ENCODE data around the gene SP3.

The SP3 gene

DNA sequence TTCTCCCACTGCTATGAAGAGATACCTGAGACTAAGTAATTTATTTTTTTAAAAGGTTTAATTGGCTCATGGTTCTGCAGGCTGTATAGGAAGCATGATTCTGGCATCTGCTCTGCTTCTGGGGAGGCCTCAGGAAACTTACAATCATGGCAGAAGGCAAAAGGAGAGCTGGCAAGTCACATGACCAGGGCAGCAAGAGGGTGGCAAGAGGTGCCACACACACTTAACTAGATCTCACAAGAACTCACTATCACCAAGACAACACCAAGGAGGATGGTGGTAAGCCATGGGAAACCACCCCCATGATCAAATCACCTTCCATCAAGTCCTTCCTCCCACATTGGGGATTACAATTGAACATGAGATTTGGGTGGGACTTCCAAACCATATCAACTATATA, 38.3 kb downstream of the SP3 start:
- no peaks in the 10 kb centered on the region for H3K4me1 ChIP-seq (ENCODE audit: insufficient read depth, insufficient read length)
- TF ChIP-seq YY1 (IDR thresholded peaks at IDR 0.05; ENCODE audit: insufficient read depth, insufficient read length) (no peak), SUZ12 (IDR thresholded peaks at IDR 0.05; ENCODE audit: extremely low read depth, insufficient read depth, insufficient read length) (no peak), ZNF274 (IDR thresholded peaks at IDR 0.05; ENCODE audit: low read depth, low read length) (no peak)
- H3K36me3 ChIP-seq (ENCODE audit: insufficient read depth, insufficient read length, low read length), result peaks cover 22% of the 10 kb centered on the region
- no peak overlapping the region for H3K9ac ChIP-seq (ENCODE audit: insufficient read length, low read depth)
- H3K27me3 ChIP-seq (ENCODE audit: insufficient read depth, insufficient read length), result no peaks in the 10 kb centered on the region
- no peak overlapping the region for H3K4me3 ChIP-seq (ENCODE audit: insufficient read length, low read depth)
- H3K9me3 ChIP-seq (ENCODE audit: insufficient read depth, low read length), result no peaks in the 10 kb centered on the region
- DNase-seq (ENCODE audit: low read depth, low spot score), result no peak

DNA sequence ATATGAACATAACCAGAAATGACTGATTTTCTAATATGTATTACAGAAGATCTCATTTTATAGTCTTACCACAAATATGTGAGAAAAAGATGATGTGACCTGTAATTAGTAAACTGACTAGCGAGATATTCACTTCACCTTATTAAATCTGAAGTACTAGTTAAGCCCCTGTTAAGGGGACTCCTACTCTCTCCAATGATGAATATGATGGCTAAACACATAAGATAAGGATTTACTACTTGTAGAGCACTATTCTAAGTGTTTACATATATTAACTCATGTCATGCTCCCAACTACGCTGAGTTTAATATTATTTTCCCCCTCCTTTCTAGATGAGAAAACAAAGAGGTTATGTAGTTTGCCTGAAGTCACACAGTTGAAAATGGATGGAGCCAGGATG, 40.9 kb downstream of the SP3 start:
- DNase-seq (ENCODE audit: low read depth, low spot score), result no peak
- H3K36me3 ChIP-seq (ENCODE audit: insufficient read depth, insufficient read length, low read length), result peaks cover 14% of the 10 kb centered on the region
- TF ChIP-seq SUZ12 (IDR thresholded peaks at IDR 0.05; ENCODE audit: extremely low read depth, insufficient read depth, insufficient read length) (no peak), YY1 (IDR thresholded peaks at IDR 0.05; ENCODE audit: insufficient read depth, insufficient read length) (no peak), ZNF274 (IDR thresholded peaks at IDR 0.05; ENCODE audit: low read depth, low read length) (no peak)
- H3K27me3 ChIP-seq (ENCODE audit: insufficient read depth, insufficient read length), result no peaks in the 10 kb centered on the region
- no peaks in the 10 kb centered on the region for H3K9me3 ChIP-seq (ENCODE audit: insufficient read depth, low read length)
- no peaks in the 10 kb centered on the region for H3K4me1 ChIP-seq (ENCODE audit: insufficient read depth, insufficient read length)
- H3K9ac ChIP-seq (ENCODE audit: insufficient read length, low read depth), result no peak overlapping the region
- no peak overlapping the region for H3K4me3 ChIP-seq (ENCODE audit: insufficient read length, low read depth)

- DNase-seq (ENCODE audit: low read depth, low spot score), result no peak
- TF ChIP-seq YY1 (IDR thresholded peaks at IDR 0.05; ENCODE audit: insufficient read depth, insufficient read length) (no peak), ZNF274 (IDR thresholded peaks at IDR 0.05; ENCODE audit: low read depth, low read length) (no peak), SUZ12 (IDR thresholded peaks at IDR 0.05; ENCODE audit: extremely low read depth, insufficient read depth, insufficient read length) (no peak)
- Histone ChIP-seq H3K36me3 (ENCODE audit: insufficient read depth, insufficient read length, low read length) (peaks cover 18% of the 10 kb centered on the region), H3K27me3 (ENCODE audit: insufficient read depth, insufficient read length) (no peaks in the 10 kb centered on the region), H3K4me1 (ENCODE audit: insufficient read depth, insufficient read length) (no peaks in the 10 kb centered on the region), H3K9me3 (ENCODE audit: insufficient read depth, low read length) (no peaks in the 10 kb centered on the region), H3K9ac (ENCODE audit: insufficient read length, low read depth) (no peak overlapping the region), H3K4me3 (ENCODE audit: insufficient read length, low read depth) (no peak overlapping the region)
Measured at GRCh38 chr2:173922760-173923159, 42.4 kb downstream of the SP3 start.

GRCh38 chr2:173922068-173922467, 43.1 kb downstream of the SP3 start:
- H3K4me3 ChIP-seq (ENCODE audit: insufficient read length, low read depth), result no peak overlapping the region
- DNase-seq (ENCODE audit: low read depth, low spot score), result no peak
- H3K9ac ChIP-seq (ENCODE audit: insufficient read length, low read depth), result no peak overlapping the region
- peaks cover 25% of the 10 kb centered on the region for H3K36me3 ChIP-seq (ENCODE audit: insufficient read depth, insufficient read length, low read length)
- no peaks in the 10 kb centered on the region for H3K9me3 ChIP-seq (ENCODE audit: insufficient read depth, low read length)
- H3K4me1 ChIP-seq (ENCODE audit: insufficient read depth, insufficient read length), result no peaks in the 10 kb centered on the region
- no peaks in the 10 kb centered on the region for H3K27me3 ChIP-seq (ENCODE audit: insufficient read depth, insufficient read length)
- TF ChIP-seq YY1 (IDR thresholded peaks at IDR 0.05; ENCODE audit: insufficient read depth, insufficient read length) (no peak), SUZ12 (IDR thresholded peaks at IDR 0.05; ENCODE audit: extremely low read depth, insufficient read depth, insufficient read length) (no peak), ZNF274 (IDR thresholded peaks at IDR 0.05; ENCODE audit: low read depth, low read length) (no peak)

DNA sequence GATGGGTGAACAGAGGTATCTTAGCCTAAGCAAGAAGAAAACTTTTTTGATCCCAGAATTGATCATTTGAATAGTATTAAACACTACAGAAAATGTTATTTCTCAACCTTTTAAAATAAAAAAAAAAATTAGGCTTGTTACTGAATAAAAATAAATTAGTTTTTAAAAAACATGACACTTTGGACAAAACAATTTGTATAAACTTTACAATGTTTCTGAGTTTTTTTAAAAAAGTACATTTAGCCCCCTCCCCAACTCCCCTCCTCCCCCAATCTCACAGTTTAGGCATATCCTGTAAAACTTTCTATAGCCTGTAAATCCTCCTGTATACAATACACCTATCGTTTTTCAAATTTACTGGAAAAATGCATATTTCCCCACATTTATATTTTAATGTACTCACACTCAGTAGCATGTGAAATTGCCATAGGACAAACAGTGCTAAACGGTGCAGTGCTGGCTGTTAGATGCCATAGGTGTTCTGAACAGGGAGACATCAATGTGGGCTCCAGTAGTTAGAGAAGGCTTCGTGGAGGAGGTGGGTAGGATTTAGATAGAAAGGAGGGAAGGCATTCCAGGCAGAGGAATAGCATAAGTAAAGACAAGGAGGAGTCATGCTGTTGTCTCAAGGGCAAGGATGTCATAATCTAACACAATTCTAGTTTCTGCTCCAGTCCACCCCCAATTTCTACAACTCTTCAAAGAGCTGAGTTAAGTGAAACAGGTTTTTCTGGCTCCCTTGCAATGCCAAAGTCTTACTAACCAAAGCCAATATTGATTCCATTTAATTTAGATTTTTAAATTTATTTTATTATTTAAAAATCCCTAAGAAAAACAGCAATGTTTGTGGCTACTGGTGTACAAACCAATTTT, 50.9 kb downstream of the SP3 start:
- H3K9me3 ChIP-seq (ENCODE audit: insufficient read depth, low read length), result no peaks in the 10 kb centered on the region
- H3K4me3 ChIP-seq (ENCODE audit: insufficient read length, low read depth), result no peak overlapping the region
- H3K4me1 ChIP-seq (ENCODE audit: insufficient read depth, insufficient read length), result no peaks in the 10 kb centered on the region
- no peak overlapping the region for H3K9ac ChIP-seq (ENCODE audit: insufficient read length, low read depth)
- peaks cover 62% of the 10 kb centered on the region for H3K36me3 ChIP-seq (ENCODE audit: insufficient read depth, insufficient read length, low read length)
- DNase-seq (ENCODE audit: low read depth, low spot score), result no peak
- no peaks in the 10 kb centered on the region for H3K27me3 ChIP-seq (ENCODE audit: insufficient read depth, insufficient read length)
- TF ChIP-seq ZNF274 (IDR thresholded peaks at IDR 0.05; ENCODE audit: low read depth, low read length), result no peak
- TF ChIP-seq SUZ12 (IDR thresholded peaks at IDR 0.05; ENCODE audit: extremely low read depth, insufficient read depth, insufficient read length), result no peak
- TF ChIP-seq YY1 (IDR thresholded peaks at IDR 0.05; ENCODE audit: insufficient read depth, insufficient read length), result no peak

DNA sequence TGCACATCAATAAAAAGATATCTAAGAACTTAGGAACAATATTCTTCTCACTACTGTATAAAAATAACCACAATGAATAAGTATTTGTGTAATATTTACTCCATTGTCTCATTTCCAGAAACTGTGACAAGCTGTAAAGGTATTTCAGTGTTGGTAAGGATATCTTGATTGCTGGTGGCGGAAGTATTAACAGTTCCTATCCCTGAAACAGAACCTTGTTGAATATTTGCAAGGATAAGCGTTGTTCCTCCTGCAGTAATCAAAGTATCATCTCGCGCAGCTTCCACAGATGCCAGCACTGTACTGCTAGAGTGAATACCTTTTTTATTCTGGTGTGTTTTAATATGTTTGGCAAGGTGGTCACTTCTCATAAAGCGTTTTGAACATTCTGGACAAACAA, 55.3 kb downstream of the SP3 start:
- H3K36me3 ChIP-seq (ENCODE audit: insufficient read depth, insufficient read length, low read length), result peaks cover 68% of the 10 kb centered on the region
- no peak for DNase-seq (ENCODE audit: low read depth, low spot score)
- no peaks in the 10 kb centered on the region for H3K27me3 ChIP-seq (ENCODE audit: insufficient read depth, insufficient read length)
- H3K4me3 ChIP-seq (ENCODE audit: insufficient read length, low read depth), result no peak overlapping the region
- no peak overlapping the region for H3K9ac ChIP-seq (ENCODE audit: insufficient read length, low read depth)
- no peaks in the 10 kb centered on the region for H3K4me1 ChIP-seq (ENCODE audit: insufficient read depth, insufficient read length)
- no peak for TF ChIP-seq SUZ12 (IDR thresholded peaks at IDR 0.05; ENCODE audit: extremely low read depth, insufficient read depth, insufficient read length)
- no peak for TF ChIP-seq YY1 (IDR thresholded peaks at IDR 0.05; ENCODE audit: insufficient read depth, insufficient read length)
- TF ChIP-seq ZNF274 (IDR thresholded peaks at IDR 0.05; ENCODE audit: low read depth, low read length), result no peak
- H3K9me3 ChIP-seq (ENCODE audit: insufficient read depth, low read length), result no peaks in the 10 kb centered on the region

GRCh38 chr2:173906626-173907025, 58.5 kb downstream of the SP3 start:
- TF ChIP-seq SUZ12 (IDR thresholded peaks at IDR 0.05; ENCODE audit: extremely low read depth, insufficient read depth, insufficient read length), result no peak
- TF ChIP-seq YY1 (IDR thresholded peaks at IDR 0.05; ENCODE audit: insufficient read depth, insufficient read length), result no peak
- no peak for TF ChIP-seq ZNF274 (IDR thresholded peaks at IDR 0.05; ENCODE audit: low read depth, low read length)
- H3K36me3 ChIP-seq (ENCODE audit: insufficient read depth, insufficient read length, low read length), result peaks cover 58% of the 10 kb centered on the region

More at GRCh38 chr2:173906626-173907025, 58.5 kb downstream of the SP3 start:
- no peak for DNase-seq (ENCODE audit: low read depth, low spot score)
- no peaks in the 10 kb centered on the region for H3K4me1 ChIP-seq (ENCODE audit: insufficient read depth, insufficient read length)
- H3K4me3 ChIP-seq (ENCODE audit: insufficient read length, low read depth), result no peak overlapping the region
- H3K27me3 ChIP-seq (ENCODE audit: insufficient read depth, insufficient read length), result no peaks in the 10 kb centered on the region
- no peak overlapping the region for H3K9ac ChIP-seq (ENCODE audit: insufficient read length, low read depth)
- no peaks in the 10 kb centered on the region for H3K9me3 ChIP-seq (ENCODE audit: insufficient read depth, low read length)
